GM12891 (cell line): Measurements from ENCODE around the gene KDM3B.

ENCODE experiments used
- PAX5 ChIP-seq: IDR thresholded peaks from 2 replicates; pipeline ENCODE4 v1.6.1; 2011; ENCODE audit warnings: low read length, moderate library complexity, mild to moderate bottlenecking; ENCODE audit not compliant: insufficient read depth, severe bottlenecking
- POLR2A ChIP-seq: IDR thresholded peaks from 2 replicates; pipeline ENCODE4 v1.6.1; 2011; ENCODE audit warnings: low read depth, low read length, control low read depth
- POLR2AphosphoS5 ChIP-seq: IDR thresholded peaks from 2 replicates; pipeline ENCODE4 v1.6.1; 2011; ENCODE audit warnings: low read depth, low read length, control low read depth
- SPI1 ChIP-seq: IDR thresholded peaks from 2 replicates; pipeline ENCODE4 v1.6.1; 2011; ENCODE audit warnings: low read depth, low read length, control low read depth
- TAF1 ChIP-seq: IDR thresholded peaks from 2 replicates; pipeline ENCODE4 v1.6.1; 2011; ENCODE audit warnings: low read depth, low read length, control low read depth

DNA sequence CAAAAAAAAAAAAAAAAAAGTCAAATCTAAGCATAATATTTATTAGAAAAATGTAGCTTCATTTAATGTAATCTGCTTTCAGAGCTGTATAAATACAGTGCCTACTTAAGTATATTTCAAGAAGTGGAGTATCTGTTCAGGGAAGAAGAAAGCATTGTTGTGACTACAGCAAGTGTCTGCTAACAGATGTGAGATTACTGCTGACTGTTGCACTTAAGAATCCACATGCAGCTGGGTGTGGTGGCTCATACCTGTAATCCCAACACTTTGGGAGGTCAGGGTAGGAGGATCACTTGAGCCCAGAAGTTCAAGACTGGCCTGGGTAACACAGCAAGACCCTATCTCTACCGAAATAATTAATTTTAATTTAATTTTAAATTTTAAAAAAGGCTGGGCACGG lies 19.0 kb downstream of the KDM3B start:
- TF ChIP-seq POLR2A = no peak
- no peak for TF ChIP-seq POLR2AphosphoS5
- TF ChIP-seq SPI1 = no peak
- no peak for TF ChIP-seq TAF1
- TF ChIP-seq PAX5 = no peak
